Kidney (tissue), 14 donors: ENCODE results near the gene HRC. TPM values are rescaled to one million over a fixed set of nuclear protein-coding genes. Genes with fewer than 3 reads are reported as not detected.

Source experiments
- DNase-seq, 5 donors: peaks; one replicate each; pipeline ENCODE4 v3.0.0-alpha.2; 2013 to 2020
- FAIRE-seq: peaks from 2 replicates; lab custom pipeline; 2012; peaks lifted over from hg19 to GRCh38; lab: Jason Lieb, UNC
- H3K27ac ChIP-seq, 2 donors: one replicate each; pipeline ENCODE4 v1.7.0; 2013; ENCODE audit warnings: low read depth in 2 of 2, low read length in 2 of 2, inconsistent platforms in 1 of 2
- H3K27me3 ChIP-seq: one replicate; pipeline ENCODE4 v1.7.1; 2013; ENCODE audit warnings: low read length, inconsistent platforms; ENCODE audit not compliant: control insufficient read depth, insufficient read depth
- H3K36me3 ChIP-seq, 3 donors: one replicate each; pipeline versions ENCODE4 v1.7.0 to v1.7.1; 2013; ENCODE audit warnings: low read length in 3 of 3, control low read depth in 1 of 3, inconsistent platforms in 1 of 3; ENCODE audit not compliant: insufficient read depth in 3 of 3, control insufficient read depth in 2 of 3
- H3K4me1 ChIP-seq, 3 donors: one replicate each; pipeline versions ENCODE4 v1.7.0 to v1.7.1; 2013; ENCODE audit warnings: low read length in 3 of 3, inconsistent platforms in 1 of 3, low read depth in 1 of 3; ENCODE audit not compliant: control insufficient read depth in 2 of 3, insufficient read depth in 2 of 3
- H3K4me3 ChIP-seq, 3 donors: one replicate each; pipeline versions ENCODE4 v1.7.0 to v1.8.1; 2013; ENCODE audit warnings: low read length in 3 of 3, control low read depth in 1 of 3, inconsistent platforms in 1 of 3
- H3K9ac ChIP-seq, 3 donors: one replicate each; pipeline versions ENCODE4 v1.7.0 to v1.7.1; 2013; ENCODE audit warnings: low read length in 3 of 3, control low read depth in 1 of 3, inconsistent platforms in 1 of 3
- H3K9me3 ChIP-seq, 3 donors: one replicate each; pipeline versions ENCODE4 v1.7.0 to v1.7.1; 2013; ENCODE audit warnings: low read length in 3 of 3, control low read depth in 1 of 3, inconsistent platforms in 1 of 3; ENCODE audit not compliant: control insufficient read depth in 2 of 3, insufficient read depth in 1 of 3
- intact Hi-C: fragments of 100-400 bp; cut with DNase I; formaldehyde crosslinking; loops from one replicate; pipeline ENCODE4 v1.11.1; 2022
- polyA plus RNA-seq: library from polyadenylated mRNA; stranded (reverse); fragments of 350-450 nt; fragmentation: Illumina TruSeq; extraction: RNeasy Lipid Tissue Mini Kit (QIAGEN cat#74804); gene quantifications from one replicate; pipeline ENCODE4 v1.2.3, GENCODE V29; 2014; ENCODE audit warnings: low read depth, low replicate concordance; ENCODE audit not compliant: insufficient read depth
- total RNA-seq: library from RNA; stranded (reverse); fragmentation: NEBNext Ultra II Directional; extraction: Animal tissue kit (Norgen Biotek cat#: 25700); gene quantifications from one replicate; pipeline ENCODE4 v1.2.1, GENCODE V29; 2021
- TF ChIP-seq, protein P1 (sequence below): IDR thresholded peaks from 3 replicates; pipeline ENCODE4 v1.5.1; 2012; ENCODE audit warnings: mild to moderate bottlenecking, moderate library complexity, borderline replicate concordance; ENCODE audit not compliant: insufficient read depth; ENCODE audit errors: extremely low read depth
- donor health status: control.
- donor health status: control.
- donor health status: control.
- donor health status: control.
- donor health status: control.
- donor health status: DM: yes; HTN: yes; CAD: no.
- donor health status: Normal renal cell carcinoma (clear cell type).

Gene HRC
- total and polyA plus RNA-seq, 2 donors from 2014 or later, result 4.2 to 7.0 TPM

DNA sequence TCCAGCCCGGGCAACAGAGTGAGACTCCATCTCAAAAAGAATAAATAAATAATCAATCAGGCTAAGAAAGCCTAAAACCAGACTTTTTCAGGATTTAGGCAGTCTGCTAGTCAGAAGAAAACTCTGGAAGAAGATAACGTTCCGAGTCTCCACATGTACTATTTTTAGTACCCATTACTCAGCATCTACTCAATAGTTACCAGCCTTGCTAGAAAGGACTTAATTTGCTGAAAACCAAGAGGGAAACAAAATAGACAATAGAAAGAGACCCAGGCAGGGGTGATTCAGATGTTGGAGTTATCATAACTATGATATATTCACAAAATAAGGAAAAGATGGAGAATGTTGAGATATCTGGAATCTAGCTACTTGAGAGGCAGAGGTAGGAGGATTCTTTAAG is 44.6 kb downstream of the HRC start:
- peaks cover 0 to 18% (median 15%) of the 10 kb centered on the region in 3 donors for H3K36me3 ChIP-seq
- no peak overlapping the region for H3K27ac ChIP-seq
- no peak overlapping the region for H3K4me3 ChIP-seq
- H3K9ac ChIP-seq, result no peak overlapping the region
- H3K27me3 ChIP-seq, result no peaks in the 10 kb centered on the region
- DNase-seq (no peak), FAIRE-seq (no peak)
- H3K9me3 ChIP-seq, result no peaks in the 10 kb centered on the region
- TF ChIP-seq, protein P1, sequence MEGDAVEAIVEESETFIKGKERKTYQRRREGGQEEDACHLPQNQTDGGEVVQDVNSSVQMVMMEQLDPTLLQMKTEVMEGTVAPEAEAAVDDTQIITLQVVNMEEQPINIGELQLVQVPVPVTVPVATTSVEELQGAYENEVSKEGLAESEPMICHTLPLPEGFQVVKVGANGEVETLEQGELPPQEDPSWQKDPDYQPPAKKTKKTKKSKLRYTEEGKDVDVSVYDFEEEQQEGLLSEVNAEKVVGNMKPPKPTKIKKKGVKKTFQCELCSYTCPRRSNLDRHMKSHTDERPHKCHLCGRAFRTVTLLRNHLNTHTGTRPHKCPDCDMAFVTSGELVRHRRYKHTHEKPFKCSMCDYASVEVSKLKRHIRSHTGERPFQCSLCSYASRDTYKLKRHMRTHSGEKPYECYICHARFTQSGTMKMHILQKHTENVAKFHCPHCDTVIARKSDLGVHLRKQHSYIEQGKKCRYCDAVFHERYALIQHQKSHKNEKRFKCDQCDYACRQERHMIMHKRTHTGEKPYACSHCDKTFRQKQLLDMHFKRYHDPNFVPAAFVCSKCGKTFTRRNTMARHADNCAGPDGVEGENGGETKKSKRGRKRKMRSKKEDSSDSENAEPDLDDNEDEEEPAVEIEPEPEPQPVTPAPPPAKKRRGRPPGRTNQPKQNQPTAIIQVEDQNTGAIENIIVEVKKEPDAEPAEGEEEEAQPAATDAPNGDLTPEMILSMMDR, result no peak
- H3K4me1 ChIP-seq, result peaks cover 0 to 5% (median 3%) of the 10 kb centered on the region in 3 donors
- intact Hi-C loops, result no loop called here

DNA sequence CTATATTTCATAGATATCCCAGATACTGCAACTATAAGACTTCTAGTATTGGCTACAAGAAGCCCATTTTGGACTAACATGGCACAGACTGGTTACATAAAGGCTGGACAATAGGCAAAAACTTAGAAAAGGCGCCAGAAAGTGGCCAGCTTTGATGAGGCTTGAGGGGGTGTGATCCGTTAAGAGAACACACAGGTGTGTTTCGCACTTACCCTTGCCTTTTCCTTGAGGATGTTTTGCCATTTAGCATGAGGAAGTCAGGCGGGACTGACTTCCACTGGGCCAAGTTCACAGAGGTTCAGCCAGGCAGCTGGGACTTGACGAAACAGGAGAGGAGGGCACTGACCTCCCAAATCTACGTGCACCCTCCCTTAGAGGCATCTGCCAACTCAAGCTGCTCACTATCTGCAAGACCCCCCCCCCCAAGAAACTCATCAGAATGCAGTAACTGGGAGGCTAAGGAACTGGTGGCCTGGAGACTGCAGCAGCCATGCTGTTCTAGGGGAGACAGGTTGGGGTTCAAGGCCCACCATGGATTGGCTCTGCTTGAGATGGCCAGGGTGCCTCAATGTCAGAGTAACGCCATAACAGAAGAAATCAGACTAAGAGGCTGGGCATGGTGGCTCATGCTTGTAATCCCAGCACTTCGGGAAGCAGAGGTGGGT is 45.5 kb downstream of the HRC start:
- Histone ChIP-seq H3K4me3 (no peak overlapping the region), H3K27me3 (no peaks in the 10 kb centered on the region), H3K9ac (no peak overlapping the region), H3K9me3 (no peaks in the 10 kb centered on the region), H3K36me3 (peaks cover 2 to 27% (median 21%) of the 10 kb centered on the region in 3 donors), H3K27ac (no peak overlapping the region), H3K4me1 (peaks cover 0 to 5% (median 3%) of the 10 kb centered on the region in 3 donors)
- TF ChIP-seq, protein P1, result no peak
- DNase-seq (no peak), FAIRE-seq (no peak)
- intact Hi-C loops, result loop anchor here (10.0 kb wide), 1 partner anchor 105 kb away; no protein-coding TSS in a partner anchor

DNA sequence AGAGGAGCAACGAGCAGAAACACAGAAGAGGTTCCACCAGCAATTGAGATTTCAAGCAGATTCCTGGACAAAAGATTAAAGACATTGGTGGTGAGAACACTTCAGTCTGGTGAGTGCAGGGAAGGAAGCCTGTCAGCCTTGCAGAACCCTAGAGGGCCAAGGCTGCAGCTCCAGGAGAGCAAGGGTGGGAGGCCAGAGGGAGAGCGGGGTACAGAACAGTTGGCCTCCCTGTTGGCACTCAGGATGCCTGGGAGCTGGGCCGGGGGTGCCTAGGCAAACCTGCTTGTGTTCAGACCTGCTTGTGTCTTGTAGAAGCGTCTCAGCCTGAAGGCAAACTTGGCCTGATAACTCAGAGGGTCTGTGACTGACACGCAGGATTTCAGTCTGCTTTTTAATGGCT is 46.1 kb downstream of the HRC start:
- Histone ChIP-seq H3K27me3 (no peaks in the 10 kb centered on the region), H3K36me3 (peaks cover 2 to 29% (median 22%) of the 10 kb centered on the region in 3 donors), H3K27ac (no peak overlapping the region), H3K4me3 (no peak overlapping the region), H3K9ac (no peak overlapping the region), H3K4me1 (peaks cover 0 to 5% (median 3%) of the 10 kb centered on the region in 3 donors), H3K9me3 (no peaks in the 10 kb centered on the region)
- intact Hi-C loops, result loop anchor here (10.0 kb wide), 1 partner anchor 106 kb away; no protein-coding TSS in a partner anchor
- no peak for DNase-seq
- no peak for FAIRE-seq
- TF ChIP-seq, protein P1, result no peak
